GM21515 (cell line): ENCODE data around the gene FAM120B.
"Not testable (repeated sequence)": the region's sequence is repeated elsewhere in the genome, so short reads cannot be mapped to it uniquely, and the experiment has no call there.

Experiments used
- ATAC-seq: cut with Tn5 transposase; IDR thresholded peaks from one replicate; pipeline ENCODE4 v1.9.1; 2021; ENCODE audit not compliant: unreplicated experiment

The FAM120B gene

DNA sequence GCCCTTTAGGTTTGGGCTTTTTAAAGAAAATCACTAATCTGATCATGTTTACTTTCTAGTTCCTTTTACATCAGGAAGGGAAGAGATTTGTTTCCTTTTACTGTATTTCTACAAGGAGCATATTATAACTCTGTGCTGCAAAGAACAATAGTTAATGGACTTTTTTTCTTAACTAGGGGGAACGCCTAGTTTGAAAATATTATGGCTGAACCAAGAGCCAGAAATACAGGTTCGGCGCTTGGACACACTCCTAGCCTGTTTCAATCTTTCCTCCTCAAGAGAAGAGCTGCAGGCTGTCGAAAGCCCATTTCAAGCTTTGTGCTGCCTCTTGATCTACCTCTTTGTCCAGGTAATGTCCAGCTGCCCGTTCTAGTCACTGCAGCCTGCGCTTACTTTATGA, 41.4 kb downstream of the FAM120B start:
- no peak for ATAC-seq

DNA sequence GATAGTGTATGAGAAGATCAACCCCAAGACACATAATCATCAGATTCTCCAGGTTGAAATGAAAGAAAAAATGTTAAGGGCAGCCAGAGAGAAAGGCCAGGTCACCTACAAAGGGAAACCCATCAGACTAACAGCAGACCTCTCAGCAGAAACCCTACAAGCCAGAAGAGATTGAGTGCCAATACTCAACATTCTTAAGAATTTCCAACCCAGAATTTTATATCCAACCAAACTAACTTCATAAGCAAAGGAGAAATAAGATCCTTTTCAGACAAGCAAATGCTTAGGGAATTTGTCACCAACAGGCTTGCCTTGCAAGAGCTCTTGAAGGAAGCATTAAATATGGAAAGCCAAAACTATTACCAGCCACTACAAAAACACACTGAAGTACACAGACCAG, 44.9 kb downstream of the FAM120B start:
- ATAC-seq = not testable (repeated sequence)

DNA sequence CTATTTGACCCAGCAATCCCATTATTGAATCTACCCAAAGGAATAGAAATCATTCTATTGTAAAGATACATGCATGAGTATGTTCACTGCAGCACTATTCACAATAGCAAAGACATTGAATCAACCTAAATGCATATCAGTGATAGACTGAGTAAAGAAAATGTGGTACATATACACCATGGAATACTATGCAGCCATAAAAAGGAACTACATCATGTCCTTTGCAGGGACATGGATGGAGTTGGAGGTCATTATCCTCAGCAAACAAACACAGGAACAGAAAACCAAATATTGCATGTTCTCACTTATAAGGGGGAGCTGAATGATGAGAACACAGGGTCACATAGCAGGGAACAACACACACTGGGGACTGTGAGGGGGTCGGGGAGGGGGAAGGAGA, 48.6 kb downstream of the FAM120B start:
- not testable (repeated sequence) for ATAC-seq

DNA sequence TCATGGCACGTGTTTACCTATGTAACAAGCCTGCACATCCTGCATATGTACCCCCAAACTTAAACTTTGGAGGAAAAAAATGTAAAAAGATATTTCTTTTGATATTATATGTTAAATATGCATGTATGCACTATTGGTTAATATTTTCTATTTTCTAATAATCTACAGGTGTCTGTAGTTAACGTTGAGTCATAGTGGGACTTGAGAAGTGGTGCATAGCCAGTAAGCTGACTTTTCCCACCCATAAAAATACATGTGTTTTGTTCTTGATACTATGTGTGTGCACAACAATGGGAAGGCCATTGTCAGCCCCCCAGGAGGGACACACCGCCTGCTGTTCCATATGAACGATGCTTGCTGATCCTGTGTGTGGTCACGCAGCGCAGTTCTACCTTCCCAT, 49.1 kb downstream of the FAM120B start:
- ATAC-seq = no peak

DNA sequence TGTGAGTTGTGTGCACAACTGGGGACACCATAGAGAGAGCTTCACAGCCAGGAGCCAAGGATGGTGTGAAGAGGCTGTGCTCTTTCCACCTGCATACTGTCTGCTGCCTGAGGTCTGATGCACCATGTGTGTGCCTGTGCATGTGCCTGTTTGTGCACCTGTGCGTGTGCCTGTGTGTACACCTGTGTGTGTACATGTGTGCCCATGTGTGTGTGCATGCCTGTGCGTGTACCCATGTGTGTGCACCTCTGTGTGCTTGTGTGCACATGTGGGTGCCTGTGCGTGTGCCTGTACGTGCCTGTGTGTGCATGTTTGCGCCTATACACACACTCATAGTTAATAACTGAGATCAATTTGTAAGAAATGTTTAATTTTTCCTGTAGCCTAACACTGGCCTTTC, 51.3 kb downstream of the FAM120B start:
- ATAC-seq = no peak

DNA sequence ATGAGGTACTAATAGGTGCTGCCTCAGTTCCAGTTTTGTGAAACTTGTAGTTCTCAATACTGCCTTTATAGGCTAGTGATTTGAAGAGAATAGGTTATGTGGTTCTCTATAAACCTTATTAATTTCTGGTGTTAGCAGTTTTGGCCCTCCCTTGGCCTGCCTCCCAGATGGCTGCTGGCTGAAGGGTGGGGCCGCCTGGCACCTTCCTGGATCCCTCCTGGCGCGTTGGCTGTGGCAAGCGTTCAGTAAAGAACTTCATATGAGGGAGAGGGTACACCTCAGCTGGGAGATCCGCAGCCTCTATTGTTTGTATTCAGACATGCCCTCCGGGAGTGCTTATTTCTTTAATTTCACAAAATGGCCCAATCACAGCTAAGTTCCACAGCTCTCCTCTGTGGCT, 51.9 kb downstream of the FAM120B start:
- ATAC-seq = no peak

DNA sequence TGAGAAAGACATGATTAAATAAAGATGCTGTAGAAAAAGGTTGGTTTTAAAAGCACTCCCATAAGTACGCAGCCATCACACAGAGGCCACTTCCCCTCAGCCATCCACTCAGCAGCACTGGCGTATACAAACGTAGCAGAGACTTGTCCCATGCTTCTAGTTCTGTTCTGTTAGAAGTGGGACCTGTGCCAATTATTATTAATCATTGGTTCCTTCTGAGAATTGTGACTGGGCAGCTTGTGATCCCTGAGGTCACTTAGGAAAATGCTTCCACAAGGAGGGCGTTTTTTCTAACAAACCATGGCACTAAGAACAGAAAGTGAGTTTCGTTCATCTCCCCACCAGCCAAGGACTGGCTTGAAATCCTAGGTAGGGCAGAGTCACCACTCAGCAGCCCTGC, 53.9 kb downstream of the FAM120B start:
- no peak for ATAC-seq

GRCh38 chr6:170361335-170361734, 54.8 kb downstream of the FAM120B start:
- no peak for ATAC-seq

- no peak for ATAC-seq
Measured at GRCh38 chr6:170362121-170362520, 55.6 kb downstream of the FAM120B start.

GRCh38 chr6:170363255-170363654, 56.7 kb downstream of the FAM120B start:
- ATAC-seq = no peak

DNA sequence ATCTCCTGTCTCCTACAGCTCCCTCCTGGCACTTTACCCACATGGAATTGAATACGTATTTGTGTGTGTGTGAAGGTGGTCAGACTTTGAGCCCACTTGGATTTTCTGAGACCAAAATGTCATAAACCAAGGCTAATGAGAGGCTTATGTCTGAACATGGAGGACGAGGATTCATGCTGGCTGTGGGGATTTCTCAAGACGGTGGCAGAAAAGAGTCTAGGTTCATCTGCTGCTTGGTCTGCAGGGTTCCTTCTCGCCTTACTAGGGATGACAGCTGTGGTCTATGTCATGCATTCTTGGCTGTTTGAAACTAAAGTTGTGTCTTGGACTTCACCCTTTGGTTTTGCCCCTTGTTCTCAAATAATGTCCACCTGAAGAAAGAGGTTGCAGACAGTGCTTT, 58.6 kb downstream of the FAM120B start:
- no peak for ATAC-seq

DNA sequence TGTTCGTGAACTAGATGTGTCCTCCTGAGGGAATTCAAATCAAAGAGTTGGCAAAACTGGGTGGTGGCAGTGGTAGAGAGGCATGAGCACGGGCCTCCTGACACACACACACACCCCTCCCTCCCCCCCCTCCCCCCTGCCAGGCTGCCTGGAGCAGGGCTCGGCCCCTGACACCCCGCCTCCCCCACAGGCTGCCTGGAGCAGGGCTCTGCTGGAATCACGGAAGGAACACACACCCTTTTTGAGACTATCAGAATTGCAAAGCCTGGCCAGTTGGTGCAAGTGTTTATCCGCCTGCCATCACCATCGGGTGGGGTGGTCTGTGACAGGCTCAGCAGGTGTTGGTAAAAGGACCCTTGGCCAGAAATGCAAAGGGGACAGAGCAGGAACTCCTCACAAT, 59.0 kb downstream of the FAM120B start:
- no peak for ATAC-seq

DNA sequence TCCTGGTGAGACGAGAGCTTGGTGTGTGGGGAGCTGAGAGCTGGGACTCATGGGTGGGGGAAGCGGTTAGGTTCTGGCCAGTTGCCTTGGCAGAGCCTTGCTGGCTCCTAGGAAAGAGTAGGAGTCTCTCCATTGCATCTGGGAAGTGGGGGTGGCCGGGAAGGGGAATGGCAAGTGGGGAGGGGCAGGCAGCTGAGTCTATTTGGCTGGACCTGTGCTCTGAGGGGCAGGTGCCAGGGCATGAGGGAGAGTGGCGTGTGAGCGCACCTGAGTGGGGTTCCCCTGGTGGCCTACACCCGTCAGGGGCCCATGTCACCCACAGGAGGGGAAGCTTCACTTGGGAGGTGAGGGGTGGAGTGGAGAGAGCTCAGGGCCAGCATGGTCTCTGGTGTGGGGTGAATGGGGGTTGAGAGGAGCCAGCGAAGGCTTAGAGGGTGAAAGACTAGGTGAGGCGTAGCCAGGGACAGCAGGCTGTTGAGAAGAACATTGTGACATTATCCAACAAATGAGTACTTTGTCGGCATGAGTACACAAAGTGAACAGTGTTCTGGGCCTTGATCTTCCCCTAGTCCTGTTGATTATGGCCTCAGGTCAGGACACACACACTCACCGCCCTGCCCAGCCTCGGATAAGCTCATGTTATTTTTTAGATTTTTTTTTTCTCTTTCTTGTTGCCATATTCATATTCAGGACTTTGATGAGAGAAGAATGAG, 59.8 kb downstream of the FAM120B start:
- ATAC-seq = no peak

DNA sequence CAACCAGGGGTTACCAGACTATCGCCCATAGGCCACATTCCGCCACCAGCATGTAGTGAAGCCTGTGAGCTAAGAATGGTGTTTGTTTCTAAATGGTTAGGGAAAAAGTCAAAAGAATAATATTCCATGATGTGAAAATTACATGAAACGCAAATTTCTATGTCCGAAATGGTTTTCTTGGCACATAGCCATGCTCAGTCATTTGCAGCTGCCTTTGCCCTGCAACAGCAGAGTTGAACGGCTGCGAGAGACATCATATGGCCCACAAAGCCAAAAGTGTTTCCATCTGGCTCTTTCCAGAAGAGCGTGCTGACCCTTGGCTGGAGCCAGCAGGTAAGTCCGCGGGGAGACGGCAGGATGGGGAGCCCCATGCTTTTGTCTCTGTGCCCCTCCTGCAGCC, 60.7 kb downstream of the FAM120B start:
- ATAC-seq = no peak

- ATAC-seq = no peak
Measured at GRCh38 chr6:170368544-170368943, 62.0 kb downstream of the FAM120B start.

DNA sequence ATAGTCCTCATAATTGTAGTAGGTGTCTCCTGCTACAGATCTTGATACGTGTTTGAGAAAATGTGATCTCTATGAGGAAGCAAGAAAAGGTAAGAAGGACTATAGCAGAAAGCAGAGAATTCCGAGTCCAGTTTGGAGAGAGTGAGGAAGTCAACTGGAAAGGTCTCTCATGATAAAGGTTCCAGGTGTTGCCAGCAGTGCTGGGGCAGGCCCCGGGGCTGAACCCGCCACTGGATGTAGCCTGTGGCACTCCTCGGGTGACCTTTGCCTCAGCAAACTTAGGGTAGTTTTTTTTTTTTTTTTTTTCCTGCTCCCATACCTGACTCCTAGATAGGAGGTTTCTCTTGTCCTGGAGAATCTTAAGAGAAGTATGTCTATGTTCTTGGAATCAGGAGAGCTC, 62.8 kb downstream of the FAM120B start:
- no peak for ATAC-seq

DNA sequence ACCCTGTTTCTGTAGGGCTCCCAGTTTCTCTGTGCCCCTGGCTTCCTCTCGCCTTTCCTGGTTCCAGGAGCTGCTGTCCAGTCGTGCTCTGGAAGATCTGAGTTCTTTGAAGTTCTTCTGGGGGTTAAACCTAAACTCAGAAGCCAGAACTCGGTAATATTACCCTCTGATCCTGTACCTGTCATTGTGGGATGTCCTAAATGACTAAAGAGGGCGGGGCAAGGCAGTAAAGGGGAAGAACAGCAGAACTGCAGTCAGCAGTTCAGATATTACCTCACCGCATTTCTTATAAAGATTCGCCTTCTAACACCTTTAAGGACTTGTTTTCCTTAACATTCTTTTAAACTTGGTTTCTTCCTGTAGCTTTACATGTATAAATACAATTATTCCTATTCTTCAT, 63.9 kb downstream of the FAM120B start:
- ATAC-seq = no peak

- no peak for ATAC-seq
Measured at GRCh38 chr6:170371080-170371479, 64.5 kb downstream of the FAM120B start.

DNA sequence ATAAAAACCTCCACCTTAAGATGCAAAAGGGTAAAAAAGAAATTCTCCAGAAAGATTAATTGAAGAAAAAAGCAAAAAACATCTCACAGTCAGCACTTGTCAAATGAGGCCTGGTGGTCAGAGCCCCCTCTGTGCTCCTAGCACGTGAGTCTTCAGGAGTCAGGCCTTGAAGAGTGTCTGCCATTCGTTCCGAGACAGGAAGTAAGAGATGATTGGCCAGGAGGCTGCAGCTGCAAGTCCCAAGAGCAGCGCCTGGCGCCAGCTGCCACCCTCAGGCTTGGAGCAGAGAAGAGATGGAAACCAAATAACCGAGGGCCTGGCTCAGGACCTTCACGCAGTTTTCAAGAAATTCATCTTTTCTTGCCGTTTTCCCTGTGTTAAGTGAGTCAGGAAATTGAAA, 65.0 kb downstream of the FAM120B start:
- ATAC-seq = no peak

DNA sequence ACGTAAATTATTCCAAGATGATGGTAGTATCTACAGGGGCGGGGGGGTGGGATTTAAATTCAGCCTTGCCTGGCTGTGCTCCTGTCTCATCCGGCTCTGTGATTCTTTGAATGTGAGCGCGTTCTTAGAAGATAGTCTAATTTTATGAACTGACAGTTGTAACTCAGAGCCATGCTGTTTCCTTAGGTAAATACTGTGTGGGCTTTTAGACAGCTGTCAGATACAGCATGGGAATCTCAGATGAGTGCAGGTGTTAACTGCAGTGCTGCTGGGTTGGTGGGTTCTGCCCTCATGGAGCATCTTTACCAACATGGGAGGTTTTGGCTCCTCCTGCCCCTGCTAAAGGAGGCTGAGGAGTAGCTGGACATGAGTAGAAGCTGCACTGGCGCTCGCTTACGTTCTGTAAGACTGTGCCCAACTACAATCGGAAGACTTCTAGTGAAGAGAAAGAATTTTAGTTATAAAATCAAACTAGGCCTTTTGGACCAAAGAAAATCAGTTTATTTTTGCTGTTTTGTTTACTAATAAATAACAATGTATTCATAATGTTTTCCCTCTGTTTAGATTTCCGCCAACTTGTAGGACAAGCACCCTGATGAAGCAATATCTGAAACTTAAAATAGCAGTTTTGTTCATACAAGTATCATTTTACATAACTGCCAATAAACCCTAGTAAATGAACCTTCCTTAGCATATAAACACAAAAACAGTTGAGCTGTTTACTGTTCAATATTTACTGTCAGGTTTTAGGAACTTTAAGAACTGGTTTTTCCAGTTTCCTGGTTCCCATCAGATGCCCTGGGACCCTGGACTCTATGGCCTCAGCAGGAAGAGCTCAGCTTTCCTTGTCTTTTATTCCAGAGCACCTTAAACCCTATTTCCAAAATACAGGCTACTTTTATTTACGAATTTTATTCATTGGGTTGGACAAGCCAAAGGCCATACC, 66.1 kb downstream of the FAM120B start:
- no peak for ATAC-seq

GRCh38 chr6:170374571-170375444, 68.2 kb downstream of the FAM120B start:
- ATAC-seq = no peak
